WTC11 (cell line): ENCODE results near the gene IFI6. TPM values are rescaled to one million over a fixed set of nuclear protein-coding genes. Genes with fewer than 3 reads are reported as not detected.
"Not testable (repeated sequence)": the region's sequence is repeated elsewhere in the genome, so short reads cannot be mapped to it uniquely, and the experiment has no call there.

ENCODE experiments used
- ATAC-seq: fragments of 200-7000 bp; cut with Tn5 transposase; 2 replicates; pipeline ENCODE4 v1.10.0; 2021; ENCODE audit warnings: mild to moderate bottlenecking, moderate library complexity
- CTCF ChIA-PET: fragments of 300-600 bp; sonication (Branson Sonifier 250); formaldehyde crosslinking; loops from one replicate; lab custom pipeline; 2021; ENCODE audit warnings: antibody characterized with exemption; lab: Charles Lee
- POLR2A ChIA-PET: fragments of 350-600 bp; sonication (Branson Sonifier 250); formaldehyde crosslinking; loops from one replicate; lab custom pipeline; 2021; ENCODE audit warnings: antibody characterized with exemption; lab: Charles Lee
- DNase-seq: peaks from one replicate; pipeline ENCODE4 v3.0.0; 2021; ENCODE audit warnings: low spot score
- H3K27ac Mint-ChIP-seq: 2 replicates; pipeline ENCODE4 v1.8.0; 2021; ENCODE audit warnings: mixed read lengths
- H3K27me3 Mint-ChIP-seq: 2 replicates; pipeline ENCODE4 v1.8.0; 2021; ENCODE audit warnings: low read depth, mild to moderate bottlenecking, moderate library complexity, mixed read lengths
- H3K36me3 Mint-ChIP-seq: 2 replicates; pipeline ENCODE4 v1.8.0; 2021; ENCODE audit warnings: mixed read lengths
- H3K4me1 Mint-ChIP-seq: 2 replicates; pipeline ENCODE4 v1.8.0; 2022; ENCODE audit warnings: mixed read lengths
- H3K4me3 Mint-ChIP-seq: 2 replicates; pipeline ENCODE4 v1.8.0; 2021; ENCODE audit warnings: mild to moderate bottlenecking, moderate library complexity, mixed read lengths
- H3K9me3 Mint-ChIP-seq: 2 replicates; pipeline ENCODE4 v1.8.0; 2021; ENCODE audit warnings: mixed read lengths
- ATF1 ChIP-seq: sonication (generic); formaldehyde crosslinking; IDR thresholded peaks from 2 replicates; pipeline ENCODE4 v1.8.1; 2023; ENCODE audit warnings: mild to moderate bottlenecking, moderate library complexity, missing genetic modification reagents
- GRHL2 ChIP-seq: fragments of 250-450 bp; sonication (Bioruptor Pico); IDR thresholded peaks from 2 replicates; pipeline ENCODE4 v1.8.0; 2022; ENCODE audit warnings: mild to moderate bottlenecking, moderate library complexity; ENCODE audit not compliant: insufficient replicate concordance, severe bottlenecking
- IRF1 ChIP-seq: sonication (generic); formaldehyde crosslinking; IDR thresholded peaks from 2 replicates; pipeline ENCODE4 v1.8.0; 2023; ENCODE audit warnings: missing genetic modification reagents
- MXD4 ChIP-seq: fragments of 250-450 bp; sonication (Bioruptor Pico); IDR thresholded peaks from 2 replicates; pipeline ENCODE4 v1.8.0; 2021; ENCODE audit warnings: mild to moderate bottlenecking, moderate library complexity, borderline replicate concordance
- NFATC4 ChIP-seq: fragments of 250-450 bp; sonication (Bioruptor Pico); IDR thresholded peaks from 2 replicates; pipeline ENCODE4 v1.9.0; 2021; ENCODE audit warnings: mild to moderate bottlenecking
- NFYB ChIP-seq: sonication (generic); formaldehyde crosslinking; conservative IDR thresholded peaks from 2 replicates; pipeline ENCODE4 v1.8.0; 2022; ENCODE audit warnings: low read depth, missing genetic modification reagents
- NR3C1 ChIP-seq: sonication (generic); formaldehyde crosslinking; conservative IDR thresholded peaks from 2 replicates; pipeline ENCODE4 v1.8.1; 2023; ENCODE audit warnings: low read depth, mild to moderate bottlenecking, missing genetic modification reagents
- OVOL2 ChIP-seq: fragments of 250-450 bp; sonication (Bioruptor Pico); IDR thresholded peaks from 2 replicates; pipeline ENCODE4 v1.9.0; 2021; ENCODE audit warnings: mild to moderate bottlenecking, borderline replicate concordance
- PRRX2 ChIP-seq: fragments of 250-450 bp; sonication (Bioruptor Pico); IDR thresholded peaks from 2 replicates; pipeline ENCODE4 v1.8.0; 2021; ENCODE audit warnings: mild to moderate bottlenecking
- STAT6 ChIP-seq: sonication (generic); formaldehyde crosslinking; conservative IDR thresholded peaks from 2 replicates; pipeline ENCODE4 v1.8.1; 2023; ENCODE audit warnings: mild to moderate bottlenecking, low read depth, missing genetic modification reagents, moderate library complexity
- ZNF396 ChIP-seq: fragments of 250-450 bp; sonication (Bioruptor Pico); IDR thresholded peaks from 2 replicates; pipeline ENCODE4 v1.8.0; 2021; ENCODE audit warnings: mild to moderate bottlenecking, moderate library complexity, borderline replicate concordance
- total RNA-seq: library from RNA; stranded (reverse); gene quantifications from 3 replicates; pipeline ENCODE4 v1.2.3, GENCODE V29; 2021
- TF ChIP-seq, protein P1 (sequence below): sonication (generic); formaldehyde crosslinking; IDR thresholded peaks from 2 replicates; pipeline ENCODE4 v1.8.1; 2022; ENCODE audit warnings: mild to moderate bottlenecking, missing genetic modification reagents, moderate library complexity, borderline replicate concordance
- TF ChIP-seq, protein P2 (sequence below): sonication (generic); formaldehyde crosslinking; IDR thresholded peaks from 2 replicates; pipeline ENCODE4 v1.8.1; 2023; ENCODE audit warnings: mild to moderate bottlenecking, missing genetic modification reagents, moderate library complexity
- TF ChIP-seq, protein P3 (sequence below): sonication (generic); formaldehyde crosslinking; IDR thresholded peaks from 2 replicates; pipeline ENCODE4 v1.8.0; 2022; ENCODE audit warnings: mild to moderate bottlenecking, missing genetic modification reagents

The IFI6 gene
- total RNA-seq, 1 experiment from 2014 or later = 4.5 TPM

GRCh38 chr1:27623327-27624212, 48.4 kb downstream of the IFI6 start (continued):
- no peak for TF ChIP-seq PRRX2 (CRISPR knock-in tag)
- no peak for TF ChIP-seq MXD4 (CRISPR knock-in tag)
- no peak for TF ChIP-seq OVOL2
- TF ChIP-seq NFATC4 (CRISPR knock-in tag) = no peak
- TF ChIP-seq, protein P1, sequence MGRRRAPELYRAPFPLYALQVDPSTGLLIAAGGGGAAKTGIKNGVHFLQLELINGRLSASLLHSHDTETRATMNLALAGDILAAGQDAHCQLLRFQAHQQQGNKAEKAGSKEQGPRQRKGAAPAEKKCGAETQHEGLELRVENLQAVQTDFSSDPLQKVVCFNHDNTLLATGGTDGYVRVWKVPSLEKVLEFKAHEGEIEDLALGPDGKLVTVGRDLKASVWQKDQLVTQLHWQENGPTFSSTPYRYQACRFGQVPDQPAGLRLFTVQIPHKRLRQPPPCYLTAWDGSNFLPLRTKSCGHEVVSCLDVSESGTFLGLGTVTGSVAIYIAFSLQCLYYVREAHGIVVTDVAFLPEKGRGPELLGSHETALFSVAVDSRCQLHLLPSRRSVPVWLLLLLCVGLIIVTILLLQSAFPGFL = no peak
- no peak for TF ChIP-seq NFYB (CRISPR knock-in tag)
- no peak for TF ChIP-seq GRHL2
- TF ChIP-seq, protein P2, sequence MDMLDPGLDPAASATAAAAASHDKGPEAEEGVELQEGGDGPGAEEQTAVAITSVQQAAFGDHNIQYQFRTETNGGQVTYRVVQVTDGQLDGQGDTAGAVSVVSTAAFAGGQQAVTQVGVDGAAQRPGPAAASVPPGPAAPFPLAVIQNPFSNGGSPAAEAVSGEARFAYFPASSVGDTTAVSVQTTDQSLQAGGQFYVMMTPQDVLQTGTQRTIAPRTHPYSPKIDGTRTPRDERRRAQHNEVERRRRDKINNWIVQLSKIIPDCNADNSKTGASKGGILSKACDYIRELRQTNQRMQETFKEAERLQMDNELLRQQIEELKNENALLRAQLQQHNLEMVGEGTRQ (CRISPR knock-in tag) = no peak
- no peak for TF ChIP-seq STAT6
- TF ChIP-seq IRF1 (CRISPR knock-in tag) = no peak
- TF ChIP-seq, protein P3, sequence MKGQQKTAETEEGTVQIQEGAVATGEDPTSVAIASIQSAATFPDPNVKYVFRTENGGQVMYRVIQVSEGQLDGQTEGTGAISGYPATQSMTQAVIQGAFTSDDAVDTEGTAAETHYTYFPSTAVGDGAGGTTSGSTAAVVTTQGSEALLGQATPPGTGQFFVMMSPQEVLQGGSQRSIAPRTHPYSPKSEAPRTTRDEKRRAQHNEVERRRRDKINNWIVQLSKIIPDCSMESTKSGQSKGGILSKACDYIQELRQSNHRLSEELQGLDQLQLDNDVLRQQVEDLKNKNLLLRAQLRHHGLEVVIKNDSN = no peak
- TF ChIP-seq, all 79 proteins: peak for 0

DNA sequence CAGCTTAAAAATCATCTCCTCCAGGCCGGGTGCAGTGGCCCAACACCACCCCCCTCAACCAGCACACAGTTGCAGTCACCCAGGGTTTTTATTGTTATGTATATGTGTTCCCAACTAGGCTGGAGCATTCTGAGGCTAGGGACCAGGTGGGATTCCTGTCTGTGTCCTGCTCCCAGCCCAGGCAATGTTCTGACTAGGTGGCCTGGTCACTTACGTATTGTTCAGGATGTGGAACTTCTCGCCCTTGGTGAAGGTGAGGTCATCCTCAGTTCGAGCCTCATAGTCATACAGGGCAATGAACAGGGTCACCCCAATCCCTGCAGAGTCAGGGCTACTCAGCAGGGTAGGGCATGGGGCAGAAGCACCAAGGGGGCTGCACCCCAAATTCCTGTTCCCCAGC, 49.2 kb downstream of the IFI6 start:
- ChIA-PET CTCF (interaction anchor here (0.5 to 2.6 kb wide), 6 partner anchors 19 to 255 kb away, joined by 3 to 16 read pairs (median 6); no protein-coding TSS in a partner anchor), POLR2A (no interaction called here)
- DNase-seq (no peak), ATAC-seq (peak; percentile 84)
- Mint-ChIP-seq H3K4me3 (no peak overlapping the region), H3K36me3 (no peaks in the 10 kb centered on the region), H3K9me3 (no peaks in the 10 kb centered on the region), H3K27me3 (no peaks in the 10 kb centered on the region), H3K4me1 (peaks cover 15% of the 10 kb centered on the region), H3K27ac (no peak overlapping the region)
- no peak for TF ChIP-seq NFATC4 (CRISPR knock-in tag)

DNA sequence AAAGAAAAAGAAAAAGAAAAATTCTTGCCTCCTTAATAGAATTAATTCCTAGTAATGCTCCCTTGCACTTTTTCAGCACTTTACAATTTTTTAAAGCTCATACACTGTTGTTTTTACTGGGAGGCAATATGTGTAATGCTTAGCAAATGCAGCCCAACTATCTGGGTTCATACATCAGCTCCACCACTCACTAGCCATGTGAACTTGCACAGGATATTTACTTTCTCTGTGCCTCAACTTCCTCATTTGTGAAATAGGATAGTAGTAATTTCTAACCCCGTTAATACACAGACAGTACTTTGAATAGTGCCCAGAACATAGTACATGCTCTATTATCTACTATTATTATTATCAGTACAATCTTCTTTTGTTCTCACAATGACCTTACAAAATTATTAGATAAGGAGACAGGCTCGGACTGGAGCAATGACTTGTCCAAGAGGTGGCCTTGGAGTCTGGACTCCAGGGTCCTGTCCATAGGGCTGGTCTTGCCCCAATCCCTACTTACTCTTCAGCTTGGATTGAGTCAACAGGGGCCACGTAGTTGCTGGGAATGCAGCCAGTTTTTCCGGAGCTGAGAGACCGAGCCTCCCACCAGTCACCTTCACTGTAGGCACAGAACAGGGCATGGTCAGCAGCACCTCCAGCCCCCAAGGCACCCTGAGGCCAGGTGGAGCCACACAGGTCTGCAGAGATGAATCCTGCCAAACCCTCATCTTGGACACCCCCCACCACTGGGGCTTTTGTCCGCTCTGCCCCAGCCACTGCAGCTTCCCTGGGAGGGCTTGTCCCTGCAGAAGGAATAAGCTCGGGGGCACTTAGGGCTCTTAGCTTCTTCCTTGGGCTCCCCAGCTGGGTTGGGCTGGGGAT, 50.7 kb downstream of the IFI6 start:
- ATAC-seq = no peak
- Mint-ChIP-seq H3K27ac (0 out of 2 replicates have a peak overlapping the region, but pooled peaks have one; percentile 51), H3K36me3 (no peaks in the 10 kb centered on the region), H3K4me3 (no peak overlapping the region), H3K4me1 (peaks cover 22% of the 10 kb centered on the region), H3K27me3 (peaks cover 2% of the 10 kb centered on the region), H3K9me3 (no peaks in the 10 kb centered on the region)
- ChIA-PET CTCF (interaction anchor here (0.7 to 2.6 kb wide), 7 partner anchors 21 to 322 kb away, joined by 3 to 16 read pairs (median 5); no protein-coding TSS in a partner anchor), POLR2A (interaction anchor here (0.7 kb wide), 1 partner anchor 76 kb away, joined by 3 read pairs; no protein-coding TSS in a partner anchor)
- DNase-seq = no peak
- TF ChIP-seq ATF1 (CRISPR knock-in tag) = no peak
- no peak for TF ChIP-seq NR3C1 (CRISPR knock-in tag)
- TF ChIP-seq, protein P2 (CRISPR knock-in tag) = no peak
- no peak for TF ChIP-seq ZNF396 (CRISPR knock-in tag)

GRCh38 chr1:27619782-27620438, 52.1 kb downstream of the IFI6 start:
- H3K36me3 Mint-ChIP-seq, H3K9me3 Mint-ChIP-seq, POLR2A ChIA-PET, H3K4me3 Mint-ChIP-seq, DNase-seq, ATAC-seq, H3K27ac Mint-ChIP-seq: not testable (repeated sequence)
- CTCF ChIA-PET = interaction anchor here (1.0 to 16.7 kb wide), 3 partner anchors 45 to 320 kb away, joined by 3 to 367 read pairs (median 7); no protein-coding TSS in a partner anchor
- peaks cover 27% of the 10 kb centered on the region for H3K4me1 Mint-ChIP-seq
- H3K27me3 Mint-ChIP-seq = peaks cover 14% of the 10 kb centered on the region
